ENCODE data around the gene PLK2. TPM values are rescaled to one million over a fixed set of nuclear protein-coding genes. Genes with fewer than 3 reads are reported as not detected.
A peak's percentile ranks its signal among the peaks of the same experiment; 100 is the strongest.

PLK2 gene
- polyA plus RNA-seq, 2 of the 4 experiments (the other 2 are of a cell fraction): 168 to 230 TPM

DNA sequence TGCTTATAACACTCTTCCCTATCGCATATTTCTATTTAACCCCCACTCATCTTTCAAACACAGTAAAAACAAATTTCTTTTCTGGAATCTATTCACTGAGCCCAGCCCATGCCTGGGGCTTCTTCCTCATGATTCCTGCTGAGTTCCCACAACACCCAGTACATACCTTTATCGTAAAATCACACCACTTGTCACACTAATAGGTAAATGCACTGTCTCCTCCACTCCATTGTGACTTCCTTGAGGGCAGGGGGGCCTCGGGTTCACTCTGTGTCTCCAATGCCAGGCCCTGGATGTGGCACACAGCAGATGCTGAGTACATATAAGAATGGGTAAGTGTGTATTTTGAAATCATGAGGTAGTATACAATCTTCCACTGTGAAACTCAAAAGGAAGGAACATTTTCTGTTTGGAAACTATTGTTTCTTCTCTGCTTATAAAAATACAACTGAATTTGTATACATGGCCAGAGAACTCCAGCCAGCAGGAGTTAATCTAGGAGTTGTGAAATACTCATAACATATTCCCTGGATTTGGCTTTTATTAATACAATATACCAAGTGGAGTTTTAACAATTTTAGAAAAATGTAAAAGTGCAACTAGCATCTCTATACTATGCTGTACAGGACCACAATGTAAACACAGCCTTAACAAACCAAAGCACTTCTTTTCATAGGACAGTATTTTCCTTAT lies 7.2 kb downstream of the PLK2 start:
- ChIA-PET POLR2A (interaction anchor here (1.7 kb wide), 1 partner anchor 565 kb away, joined by 7 read pairs; no protein-coding TSS in a partner anchor), CTCF (interaction anchor here (0.7 to 1.0 kb wide), 2 partner anchors 13 to 565 kb away, joined by 3 to 4 read pairs; no protein-coding TSS in a partner anchor)
- DNase-seq (ENCODE audit: low read depth in 1 of 2, low spot score in 1 of 2): peak in 1 of 2 experiments; percentile 54
- peak; percentile 18 for FAIRE-seq
- peak; percentile 6 to 27; a peak in 4 of 6 replicates for ATAC-seq
- H3K4me2 ChIP-seq: peak overlapping the region; percentile 67
- peak overlapping the region; percentile 96 to 100; a peak in 4 of 6 replicates for H3K27ac ChIP-seq
- 43% methylated on average over 3 of the region's 3 CpGs for WGBS (ENCODE audit: missing lambda C conversion rate)
- H3K4me3 ChIP-seq: peak overlapping the region; percentile 91; the same call in 2 of the 3 replicates
- peaks cover 38% of the 10 kb centered on the region for H3K4me1 ChIP-seq
- no peaks in the 10 kb centered on the region for H3K9me3 ChIP-seq
- TF ChIP-seq RFX5 (IDR thresholded peaks at IDR 0.05) (no peak), CEBPB (IDR thresholded peaks at IDR 0.05) (peak in 1 of 2 experiments; percentile 55; a peak in 1 of 4 replicates), MYC (IDR thresholded peaks at IDR 0.05; ENCODE audit: borderline replicate concordance, low read length) (no peak), HES2 (IDR thresholded peaks at IDR 0.05) (no peak), HOXA7 (CRISPR knock-in tag; IDR thresholded peaks at IDR 0.05) (peak; percentile 41; the same call in 1 of the 2 replicates), FOSB (CRISPR knock-in tag; IDR thresholded peaks at IDR 0.05) (peak; percentile 54), CHD4 (IDR thresholded peaks at IDR 0.05; ENCODE audit: borderline replicate concordance) (no peak), ZSCAN20 (CRISPR knock-in tag; IDR thresholded peaks at IDR 0.05) (no peak), JUN (IDR thresholded peaks at IDR 0.05) (peak; percentile 24 to 68; a peak in 4 of 5 replicates), GATA3 (IDR thresholded peaks at IDR 0.05; ENCODE audit: borderline replicate concordance) (peak; percentile 41; the same call in 1 of the 2 replicates), MAZ (IDR thresholded peaks at IDR 0.05; ENCODE audit: borderline replicate concordance, low read depth, low read length) (no peak), HOXB5 (CRISPR knock-in tag; IDR thresholded peaks at IDR 0.05) (no peak), POLR2A (IDR thresholded peaks at IDR 0.05; ENCODE audit: low read length) (no peak), SMC3 (IDR thresholded peaks at IDR 0.05) (peak; percentile 16; the same call in 1 of the 3 replicates), MAFK (IDR thresholded peaks at IDR 0.05; ENCODE audit: partially characterized antibody) (no peak)
- TF ChIP-seq, protein P1, sequence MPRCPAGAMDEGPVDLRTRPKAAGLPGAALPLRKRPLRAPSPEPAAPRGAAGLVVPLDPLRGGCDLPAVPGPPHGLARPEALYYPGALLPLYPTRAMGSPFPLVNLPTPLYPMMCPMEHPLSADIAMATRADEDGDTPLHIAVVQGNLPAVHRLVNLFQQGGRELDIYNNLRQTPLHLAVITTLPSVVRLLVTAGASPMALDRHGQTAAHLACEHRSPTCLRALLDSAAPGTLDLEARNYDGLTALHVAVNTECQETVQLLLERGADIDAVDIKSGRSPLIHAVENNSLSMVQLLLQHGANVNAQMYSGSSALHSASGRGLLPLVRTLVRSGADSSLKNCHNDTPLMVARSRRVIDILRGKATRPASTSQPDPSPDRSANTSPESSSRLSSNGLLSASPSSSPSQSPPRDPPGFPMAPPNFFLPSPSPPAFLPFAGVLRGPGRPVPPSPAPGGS (IDR thresholded peaks at IDR 0.05): 0 out of 3 replicates have a peak, but pooled peaks have one; percentile 26
- TF ChIP-seq, protein P2, sequence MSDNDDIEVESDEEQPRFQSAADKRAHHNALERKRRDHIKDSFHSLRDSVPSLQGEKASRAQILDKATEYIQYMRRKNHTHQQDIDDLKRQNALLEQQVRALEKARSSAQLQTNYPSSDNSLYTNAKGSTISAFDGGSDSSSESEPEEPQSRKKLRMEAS (IDR thresholded peaks at IDR 0.05): 0 out of 2 replicates have a peak, but pooled peaks have one; percentile 18
- TF ChIP-seq, protein P3, sequence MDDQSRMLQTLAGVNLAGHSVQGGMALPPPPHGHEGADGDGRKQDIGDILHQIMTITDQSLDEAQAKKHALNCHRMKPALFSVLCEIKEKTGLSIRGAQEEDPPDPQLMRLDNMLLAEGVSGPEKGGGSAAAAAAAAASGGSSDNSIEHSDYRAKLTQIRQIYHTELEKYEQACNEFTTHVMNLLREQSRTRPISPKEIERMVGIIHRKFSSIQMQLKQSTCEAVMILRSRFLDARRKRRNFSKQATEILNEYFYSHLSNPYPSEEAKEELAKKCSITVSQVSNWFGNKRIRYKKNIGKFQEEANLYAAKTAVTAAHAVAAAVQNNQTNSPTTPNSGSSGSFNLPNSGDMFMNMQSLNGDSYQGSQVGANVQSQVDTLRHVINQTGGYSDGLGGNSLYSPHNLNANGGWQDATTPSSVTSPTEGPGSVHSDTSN (IDR thresholded peaks at IDR 0.05): peak; percentile 68; the same call in 1 of the 2 replicates
- TF ChIP-seq, protein P4, sequence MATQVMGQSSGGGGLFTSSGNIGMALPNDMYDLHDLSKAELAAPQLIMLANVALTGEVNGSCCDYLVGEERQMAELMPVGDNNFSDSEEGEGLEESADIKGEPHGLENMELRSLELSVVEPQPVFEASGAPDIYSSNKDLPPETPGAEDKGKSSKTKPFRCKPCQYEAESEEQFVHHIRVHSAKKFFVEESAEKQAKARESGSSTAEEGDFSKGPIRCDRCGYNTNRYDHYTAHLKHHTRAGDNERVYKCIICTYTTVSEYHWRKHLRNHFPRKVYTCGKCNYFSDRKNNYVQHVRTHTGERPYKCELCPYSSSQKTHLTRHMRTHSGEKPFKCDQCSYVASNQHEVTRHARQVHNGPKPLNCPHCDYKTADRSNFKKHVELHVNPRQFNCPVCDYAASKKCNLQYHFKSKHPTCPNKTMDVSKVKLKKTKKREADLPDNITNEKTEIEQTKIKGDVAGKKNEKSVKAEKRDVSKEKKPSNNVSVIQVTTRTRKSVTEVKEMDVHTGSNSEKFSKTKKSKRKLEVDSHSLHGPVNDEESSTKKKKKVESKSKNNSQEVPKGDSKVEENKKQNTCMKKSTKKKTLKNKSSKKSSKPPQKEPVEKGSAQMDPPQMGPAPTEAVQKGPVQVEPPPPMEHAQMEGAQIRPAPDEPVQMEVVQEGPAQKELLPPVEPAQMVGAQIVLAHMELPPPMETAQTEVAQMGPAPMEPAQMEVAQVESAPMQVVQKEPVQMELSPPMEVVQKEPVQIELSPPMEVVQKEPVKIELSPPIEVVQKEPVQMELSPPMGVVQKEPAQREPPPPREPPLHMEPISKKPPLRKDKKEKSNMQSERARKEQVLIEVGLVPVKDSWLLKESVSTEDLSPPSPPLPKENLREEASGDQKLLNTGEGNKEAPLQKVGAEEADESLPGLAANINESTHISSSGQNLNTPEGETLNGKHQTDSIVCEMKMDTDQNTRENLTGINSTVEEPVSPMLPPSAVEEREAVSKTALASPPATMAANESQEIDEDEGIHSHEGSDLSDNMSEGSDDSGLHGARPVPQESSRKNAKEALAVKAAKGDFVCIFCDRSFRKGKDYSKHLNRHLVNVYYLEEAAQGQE (IDR thresholded peaks at IDR 0.05): peak; percentile 26; the same call in 1 of the 2 replicates

Data from A549 (cell line).